Stimulated activated CD4-positive, alpha-beta T cell treated with anti-CD3 and anti-CD28 coated beads, TNF-alpha, amount 100 ng/mL, for 24 hours (primary cell): Measurements from ENCODE around the gene PTRH1.
A peak's percentile ranks its signal among the peaks of the same experiment; 100 is the strongest.

ENCODE experiments used
- DNase-seq, 3 experiments: peaks; one replicate each; pipeline ENCODE4 v3.0.0-alpha.2; 2020; ENCODE audit warnings: low read depth in 3 of 3

PTRH1 gene

DNA sequence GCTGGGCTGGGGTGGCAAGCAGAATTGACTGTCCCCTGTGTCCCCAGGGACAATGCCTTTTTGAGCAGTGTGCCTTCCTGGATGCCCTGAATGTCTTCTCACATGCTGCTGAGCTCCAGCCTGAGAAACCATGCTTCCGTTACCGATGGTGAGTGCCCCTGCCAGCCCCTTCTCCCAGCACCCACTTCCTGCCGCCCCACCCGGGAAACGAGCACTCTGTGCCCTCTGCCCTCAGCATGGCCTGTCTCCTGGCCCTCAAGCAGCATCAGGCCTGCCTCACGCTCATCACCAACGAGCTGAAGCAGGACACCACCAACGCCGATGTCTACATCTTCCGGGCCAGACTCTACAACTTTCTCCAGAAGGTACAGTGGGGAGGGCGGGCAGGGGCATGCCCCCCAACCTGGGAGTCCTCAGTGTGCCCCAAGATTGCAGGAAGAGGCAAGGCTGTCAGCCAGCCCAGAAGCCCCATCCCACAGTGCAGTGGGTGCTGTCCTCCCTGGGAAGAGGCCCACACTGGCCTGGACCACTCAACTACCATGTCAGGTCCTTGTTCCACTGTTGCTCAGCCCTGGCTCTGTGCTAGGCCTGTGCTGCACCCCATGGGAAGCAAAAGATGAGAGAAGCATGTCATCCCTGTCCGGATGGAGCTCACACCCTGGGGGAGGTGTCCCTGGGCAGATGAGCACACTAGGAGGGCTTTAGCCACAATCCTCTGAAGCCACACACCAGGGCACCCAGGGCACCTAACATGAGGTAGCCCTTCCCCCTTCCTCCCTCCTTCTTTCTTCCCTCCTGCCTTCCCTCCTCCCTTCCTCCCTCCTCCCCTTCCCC is 4.8 kb upstream of the PTRH1 start:
- no peak for DNase-seq

- no peak for DNase-seq
These were observed 2.3 kb upstream of the PTRH1 start for GRCh38 chr9:127717766-127718165.

DNA sequence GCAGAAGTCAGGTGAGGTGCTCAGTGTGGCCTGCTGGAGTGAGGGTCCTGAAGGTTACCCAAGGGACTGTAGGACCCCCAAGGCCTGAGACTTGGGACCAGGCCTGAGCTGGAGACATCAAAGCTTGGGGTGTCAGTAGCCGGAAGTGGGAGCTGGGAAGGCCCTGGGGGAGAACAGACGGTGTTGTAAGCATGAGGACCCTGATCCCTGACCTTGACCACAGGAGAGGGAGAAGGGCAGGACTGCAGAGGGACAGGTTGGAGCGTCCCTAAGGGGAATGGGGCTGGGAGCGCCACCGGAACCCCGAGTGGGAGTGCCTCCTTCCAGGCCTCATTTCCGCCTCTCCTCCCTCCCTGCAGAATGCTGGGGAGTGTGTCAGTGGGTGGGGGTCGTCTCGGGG is 949 bp upstream of the PTRH1 start:
- DNase-seq: no peak

DNA sequence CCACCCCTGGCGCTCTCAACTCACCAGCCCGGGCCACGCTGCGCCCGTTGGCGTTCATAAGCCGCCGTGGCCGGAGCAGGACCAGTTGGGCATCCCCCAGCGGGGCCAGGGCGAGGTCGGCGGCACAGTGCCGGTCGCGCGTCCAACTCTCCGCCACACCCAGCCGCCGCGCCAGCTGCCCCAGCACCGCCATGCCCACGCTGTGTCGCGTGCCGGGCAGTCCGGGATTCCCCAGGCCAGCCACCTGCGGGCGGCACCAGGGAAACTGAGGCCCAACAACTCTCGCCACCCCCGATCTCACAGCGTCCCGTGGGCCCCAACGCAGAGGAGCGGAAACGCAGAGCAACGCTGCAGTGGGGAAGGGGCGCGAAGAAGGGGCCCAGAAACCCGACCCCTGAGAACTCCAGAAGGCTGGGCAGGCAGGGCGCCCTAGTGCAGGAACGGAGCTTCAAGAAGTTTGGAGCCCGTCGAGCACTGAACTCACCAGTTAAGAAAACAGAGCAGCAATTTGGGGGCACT is 453 bp downstream of the PTRH1 start:
- no peak for DNase-seq

GRCh38 chr9:127714020-127714750 is 1.3 kb downstream of the PTRH1 start:
- no peak for DNase-seq

DNA sequence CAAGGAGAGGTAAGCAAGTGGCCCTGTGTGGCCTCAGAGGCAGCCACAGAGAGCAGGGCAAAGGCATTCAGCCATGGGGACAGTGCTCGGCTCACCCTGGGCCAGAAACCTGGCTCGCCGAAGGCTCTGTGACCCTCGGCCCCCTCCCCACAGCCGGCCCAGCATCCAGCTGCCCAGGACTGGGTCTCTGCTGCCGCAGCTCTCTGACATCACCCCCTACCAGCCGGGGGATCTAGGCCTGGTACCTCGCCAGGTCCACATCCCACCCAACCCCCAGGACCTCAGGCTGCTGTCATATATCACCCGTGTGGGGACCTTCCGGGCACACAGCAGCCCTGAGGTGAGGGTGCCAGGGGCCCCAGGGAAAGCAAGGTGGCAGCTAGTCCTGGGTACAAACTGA is 2.6 kb downstream of the PTRH1 start:
- no peak for DNase-seq

DNA sequence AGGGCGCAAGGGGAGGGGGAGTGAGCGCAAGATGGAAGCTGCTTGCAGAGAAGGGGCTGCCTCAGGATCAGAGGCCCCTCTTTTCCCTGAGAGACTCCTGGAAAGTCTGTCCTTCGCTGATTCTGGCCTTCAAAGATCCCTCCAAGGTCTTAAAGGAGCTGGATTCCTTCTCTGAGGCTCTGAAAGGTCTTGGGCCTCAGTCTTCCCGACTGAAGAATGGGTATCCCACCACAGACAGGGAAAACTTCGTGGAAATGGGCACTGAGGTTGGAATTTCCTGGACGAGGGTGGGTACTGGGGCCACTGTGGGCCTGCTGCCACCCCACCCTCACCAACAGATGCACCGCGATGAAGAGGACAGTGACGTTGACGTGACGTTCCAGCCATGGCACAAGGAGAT is 3.1 kb downstream of the PTRH1 start:
- DNase-seq: no peak

DNA sequence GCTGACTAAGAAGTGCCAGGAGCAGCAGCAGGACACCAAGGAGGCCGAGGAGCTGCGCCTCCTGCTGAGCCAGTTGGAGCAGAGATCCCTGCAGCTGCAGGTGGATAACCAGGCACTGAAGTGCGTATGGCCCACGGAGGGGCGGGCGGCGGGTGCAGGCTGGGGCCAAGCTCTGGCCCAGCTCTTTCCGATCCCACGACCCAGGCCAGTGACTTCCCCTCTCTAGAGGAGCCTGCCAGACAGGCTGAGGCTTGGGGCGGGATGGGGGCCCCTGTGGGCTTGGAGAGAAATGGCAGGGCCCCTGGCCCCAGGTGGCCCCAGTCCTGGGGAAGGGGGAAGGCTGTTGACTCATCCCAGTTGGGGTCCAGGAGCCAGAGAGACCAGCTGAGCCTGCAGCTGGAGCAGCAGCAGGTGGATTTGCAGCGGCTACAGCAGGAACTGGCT is 3.6 kb downstream of the PTRH1 start:
- no peak for DNase-seq

DNA sequence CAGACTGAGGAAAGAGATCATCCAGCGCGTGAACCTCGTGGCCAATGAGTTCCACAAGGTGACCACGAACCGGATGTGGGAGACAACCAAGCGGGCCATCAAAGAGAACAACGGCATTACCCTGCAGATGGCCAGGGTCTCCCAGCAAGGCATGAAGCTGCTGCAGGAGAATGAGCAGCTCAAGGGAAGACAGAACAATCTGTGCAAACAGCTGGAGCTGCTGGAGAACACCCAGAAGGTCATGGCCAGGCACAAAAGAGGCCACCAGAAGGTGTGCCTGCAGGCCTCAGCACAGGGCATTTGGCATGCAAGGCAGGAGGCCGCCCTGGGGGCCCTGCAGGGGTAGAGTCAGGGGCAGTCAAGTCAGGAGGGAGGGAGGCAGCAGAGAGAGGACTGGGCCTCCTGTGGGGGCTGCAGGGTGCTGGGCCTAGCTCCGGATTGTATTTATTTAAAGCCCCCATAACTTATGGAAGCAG is 4.2 kb downstream of the PTRH1 start:
- DNase-seq: no peak

DNA sequence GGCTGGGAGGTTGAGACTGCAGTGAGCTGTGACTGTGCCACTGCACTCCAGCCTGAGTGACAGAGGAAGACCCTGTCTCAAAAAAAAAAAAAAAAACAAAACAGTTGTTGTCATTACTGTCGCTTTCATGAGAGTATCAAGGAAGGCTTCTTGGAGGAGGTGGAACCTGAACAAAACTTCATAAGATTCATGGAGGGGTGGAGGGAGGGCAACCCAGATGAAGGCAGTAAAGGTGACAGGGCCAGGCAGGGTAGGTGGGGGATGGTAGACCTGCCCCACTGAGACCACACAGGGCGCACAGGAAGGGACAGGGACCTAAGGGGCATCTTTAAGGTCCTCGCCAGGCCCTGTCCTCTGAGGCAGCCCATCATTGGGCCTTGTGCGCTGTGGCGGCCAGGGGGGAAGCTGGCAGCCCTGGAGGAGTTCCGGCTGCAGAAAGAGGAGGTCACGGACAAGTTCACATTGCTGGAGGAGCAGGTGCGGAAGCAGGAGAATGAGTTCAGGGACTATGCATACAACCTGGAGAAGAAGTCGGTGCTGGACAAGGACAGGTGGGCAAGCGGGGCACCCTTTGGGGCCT is 5.2 kb downstream of the PTRH1 start:
- no peak for DNase-seq

- no peak for DNase-seq
These were observed 6.4 kb downstream of the PTRH1 start for GRCh38 chr9:127708952-127709587.

- DNase-seq: peak in 1 of 3 experiments; percentile 21
These were observed 7.7 kb downstream of the PTRH1 start for GRCh38 chr9:127707766-127708165.

GRCh38 chr9:127706836-127707241 is 8.6 kb downstream of the PTRH1 start, which contains the start of gene CFAP157:
CFAP157 (plus strand) TSS chr9:127706988; CDS start chr9:127707032, 44 bp downstream.
- no peak for DNase-seq

DNA sequence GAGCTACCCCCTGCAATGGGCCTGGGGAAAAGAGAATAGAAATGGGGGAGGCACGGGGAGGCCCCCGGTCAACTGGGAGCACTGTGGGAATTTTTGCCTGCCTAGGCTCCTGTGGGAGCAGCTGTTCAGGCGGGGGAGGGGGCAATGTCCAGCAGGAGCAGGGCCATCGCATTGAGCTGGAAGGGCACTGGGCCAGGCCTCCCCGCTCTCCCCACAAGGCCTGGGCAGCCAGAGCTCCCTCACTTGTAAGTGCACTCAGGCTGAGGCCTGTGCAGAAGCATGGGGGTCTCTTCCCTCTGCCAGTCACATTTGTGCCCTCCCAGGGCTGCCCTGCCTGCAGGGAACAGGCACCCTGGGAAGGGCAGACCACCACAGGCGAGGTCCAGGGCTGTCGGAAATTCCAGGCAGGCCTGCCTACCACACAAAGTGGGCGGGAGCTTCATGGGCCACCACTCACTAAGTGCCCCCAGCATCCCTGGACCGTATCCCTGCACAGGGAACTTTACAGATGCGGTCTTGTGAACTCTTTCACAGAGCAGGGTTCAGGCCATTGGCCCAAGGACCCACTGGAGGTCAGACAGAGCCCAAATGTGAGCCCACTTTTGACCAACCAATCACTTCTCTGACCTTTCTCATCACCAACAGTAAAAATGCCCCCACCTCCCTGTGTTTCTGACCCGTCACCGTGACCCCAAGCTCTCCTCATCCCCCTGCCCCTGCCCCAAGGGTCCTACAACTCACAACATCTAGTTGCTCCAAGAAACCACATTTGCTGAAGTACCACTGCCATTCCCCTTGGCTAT is 9.7 kb downstream of the PTRH1 start:
- DNase-seq: no peak

DNA sequence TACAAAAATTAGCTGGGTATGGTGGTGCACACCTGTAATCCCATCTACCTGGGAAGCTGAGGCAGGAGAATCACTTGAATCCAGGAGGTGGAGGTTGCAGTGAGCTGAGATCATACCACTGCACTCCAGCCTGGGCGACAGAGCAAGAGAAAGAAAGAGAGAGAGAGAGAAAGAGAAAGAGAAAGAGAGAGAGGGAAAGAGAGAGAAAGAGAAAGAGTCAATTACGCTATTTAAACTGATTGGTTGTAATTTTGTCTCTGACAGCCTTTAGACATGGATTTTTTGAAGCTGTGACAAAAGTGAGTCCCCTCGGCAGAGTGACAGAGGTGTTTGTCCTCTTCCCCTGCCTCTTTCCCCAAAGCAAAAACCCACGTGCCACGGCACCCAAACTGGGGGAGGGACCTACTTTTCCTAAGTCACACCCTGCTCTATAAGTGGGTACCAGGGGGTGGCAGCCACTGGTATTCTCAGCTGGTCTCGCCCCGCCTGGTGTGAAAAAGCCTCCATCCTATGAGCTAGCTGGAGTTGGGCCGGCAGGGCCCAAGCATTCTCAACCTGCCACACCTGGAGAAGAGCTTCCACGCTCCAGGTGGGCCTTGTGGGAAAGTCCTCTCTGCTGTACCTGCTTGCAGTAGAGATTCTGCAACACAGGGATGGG is 12.0 kb downstream of the PTRH1 start:
- no peak for DNase-seq

DNA sequence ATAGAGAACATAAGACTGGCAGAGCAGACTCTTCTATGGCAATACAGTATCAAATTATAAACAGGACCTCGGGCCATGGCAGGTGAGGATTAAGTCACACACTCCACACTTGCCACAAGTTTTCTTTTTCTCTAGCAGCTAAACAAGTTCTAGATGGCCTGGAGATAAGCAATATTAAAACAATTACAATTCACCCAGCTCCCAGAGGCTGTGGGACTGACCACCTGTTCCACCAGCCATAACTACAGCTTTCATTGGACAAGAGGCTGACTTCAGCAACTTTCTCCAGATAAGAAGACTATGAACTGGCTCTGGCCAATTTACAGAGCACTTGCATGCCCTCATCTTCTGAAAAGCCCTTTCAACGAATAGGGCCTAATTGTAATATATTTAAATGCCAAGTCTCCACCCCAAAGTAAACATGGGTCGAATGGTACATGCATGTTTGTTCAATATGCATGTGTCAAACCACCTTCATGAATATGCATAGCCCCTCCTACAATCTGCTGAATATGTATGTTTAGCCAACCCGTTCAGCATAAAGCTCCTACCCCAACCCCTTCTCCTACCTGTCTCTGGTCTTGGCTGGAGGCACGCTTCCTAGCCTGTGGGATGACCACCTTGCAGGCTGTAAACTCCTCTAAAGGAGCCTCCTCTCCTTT is 14.7 kb downstream of the PTRH1 start:
- no peak for DNase-seq

- no peak for DNase-seq
These were observed 15.3 kb downstream of the PTRH1 start for GRCh38 chr9:127700140-127700539.

DNA sequence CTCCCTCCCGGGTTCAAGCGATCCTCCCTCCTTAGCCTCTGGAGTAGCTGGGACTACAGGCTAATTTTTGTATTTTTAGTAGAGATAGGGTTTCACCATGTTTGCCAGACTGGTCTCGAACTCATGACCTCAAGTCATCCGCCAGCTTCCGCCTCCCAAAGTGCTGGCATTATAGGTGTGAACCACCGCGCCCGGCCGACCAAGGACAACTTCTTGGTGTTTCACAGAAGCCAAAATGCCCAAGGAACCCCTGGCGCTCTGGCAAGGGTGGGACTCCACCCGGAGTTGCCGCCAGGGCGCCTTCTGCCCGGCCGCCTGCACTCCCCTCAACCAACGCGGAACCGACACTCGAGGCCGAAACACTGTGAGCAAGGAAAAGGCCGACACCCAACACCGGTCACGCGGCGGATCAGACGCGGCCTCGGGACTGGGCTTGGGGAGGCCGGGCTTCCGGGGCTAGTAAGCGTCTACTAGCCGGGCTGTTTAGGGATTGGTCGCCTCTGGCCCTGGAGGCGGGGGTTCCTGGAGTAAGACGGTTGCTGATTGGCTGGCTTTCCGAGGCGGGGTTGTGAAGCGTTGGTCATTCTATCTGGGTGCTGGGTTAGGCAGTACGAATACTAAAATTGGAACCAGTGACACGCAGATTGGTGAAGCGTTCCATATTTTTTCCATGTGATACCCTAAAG is 16.3 kb downstream of the PTRH1 start:
- DNase-seq: peak; percentile 70 to 86 (median 79)

GRCh38 chr9:127698386-127698785 is 17.1 kb downstream of the PTRH1 start:
- DNase-seq: no peak
